ENCODE measurements around the gene CDC42.
"Not testable (repeated sequence)": the region's sequence is repeated elsewhere in the genome, so short reads cannot be mapped to it uniquely, and the experiment has no call there.

Gene CDC42

GRCh38 chr1:22009566-22009965 lies 42.9 kb upstream of the CDC42 start:
- H3K27me3 ChIP-seq (ENCODE audit: insufficient read depth, low read length, poor library complexity); H3K79me2 ChIP-seq (ENCODE audit: insufficient read depth, low read length); H4K20me1 ChIP-seq (ENCODE audit: insufficient read depth, low read length); H2AFZ ChIP-seq (ENCODE audit: low read depth, low read length); H3K9ac ChIP-seq (ENCODE audit: low read depth, low read length); H3K9me3 ChIP-seq (ENCODE audit: insufficient read depth, low read length, severe bottlenecking); ATAC-seq (ENCODE audit: insufficient read depth, low read depth); H3K4me3 ChIP-seq (ENCODE audit: low read depth in 1 of 2, low read length in 2 of 2); H3K4me2 ChIP-seq (ENCODE audit: insufficient read depth, low read length); H3K4me1 ChIP-seq (ENCODE audit: insufficient read depth, low read length); H3K27ac ChIP-seq (ENCODE audit: low read length); H3K36me3 ChIP-seq (ENCODE audit: insufficient read depth, low read length); DNase-seq: not testable (repeated sequence)

- not testable (repeated sequence) for H3K9me3 ChIP-seq (ENCODE audit: insufficient read depth, low read length, severe bottlenecking); H3K27me3 ChIP-seq (ENCODE audit: insufficient read depth, low read length, poor library complexity); H3K27ac ChIP-seq (ENCODE audit: low read length); DNase-seq; H3K4me1 ChIP-seq (ENCODE audit: insufficient read depth, low read length); H3K9ac ChIP-seq (ENCODE audit: low read depth, low read length); H4K20me1 ChIP-seq (ENCODE audit: insufficient read depth, low read length); ATAC-seq (ENCODE audit: insufficient read depth, low read depth); H3K4me2 ChIP-seq (ENCODE audit: insufficient read depth, low read length); H3K36me3 ChIP-seq (ENCODE audit: insufficient read depth, low read length); H3K4me3 ChIP-seq (ENCODE audit: low read depth in 1 of 2, low read length in 2 of 2); H2AFZ ChIP-seq (ENCODE audit: low read depth, low read length); H3K79me2 ChIP-seq (ENCODE audit: insufficient read depth, low read length)
These were observed 39.8 kb upstream of the CDC42 start for GRCh38 chr1:22012752-22013151.

- not testable (repeated sequence) for H4K20me1 ChIP-seq (ENCODE audit: insufficient read depth, low read length); H2AFZ ChIP-seq (ENCODE audit: low read depth, low read length); H3K27me3 ChIP-seq (ENCODE audit: insufficient read depth, low read length, poor library complexity); H3K27ac ChIP-seq (ENCODE audit: low read length); H3K4me3 ChIP-seq (ENCODE audit: low read depth in 1 of 2, low read length in 2 of 2); ATAC-seq (ENCODE audit: insufficient read depth, low read depth); DNase-seq; H3K79me2 ChIP-seq (ENCODE audit: insufficient read depth, low read length); H3K4me2 ChIP-seq (ENCODE audit: insufficient read depth, low read length); H3K36me3 ChIP-seq (ENCODE audit: insufficient read depth, low read length); H3K9me3 ChIP-seq (ENCODE audit: insufficient read depth, low read length, severe bottlenecking); H3K9ac ChIP-seq (ENCODE audit: low read depth, low read length)
- H3K4me1 ChIP-seq (ENCODE audit: insufficient read depth, low read length) = peaks cover 13% of the 10 kb centered on the region
These were observed 37.8 kb upstream of the CDC42 start for GRCh38 chr1:22014575-22015206.

- Histone ChIP-seq H3K4me1 (ENCODE audit: insufficient read depth, low read length) (peaks cover 18% of the 10 kb centered on the region), H3K36me3 (ENCODE audit: insufficient read depth, low read length) (no peaks in the 10 kb centered on the region), H3K4me3 (ENCODE audit: low read depth in 1 of 2, low read length in 2 of 2) (no peak overlapping the region), H2AFZ (ENCODE audit: low read depth, low read length) (peak overlapping the region; percentile 52), H3K27me3 (ENCODE audit: insufficient read depth, low read length, poor library complexity) (no peaks in the 10 kb centered on the region), H3K4me2 (ENCODE audit: insufficient read depth, low read length) (peak overlapping the region; percentile 24), H3K27ac (ENCODE audit: low read length) (peak overlapping the region; percentile 64), H3K9ac (ENCODE audit: low read depth, low read length) (no peak overlapping the region), H3K79me2 (ENCODE audit: insufficient read depth, low read length) (no peaks in the 10 kb centered on the region), H3K9me3 (ENCODE audit: insufficient read depth, low read length, severe bottlenecking) (no peaks in the 10 kb centered on the region), H4K20me1 (ENCODE audit: insufficient read depth, low read length) (no peaks in the 10 kb centered on the region)
- DNase-seq (peak; percentile 68), ATAC-seq (ENCODE audit: insufficient read depth, low read depth) (peak; percentile 95)
- TF ChIP-seq EZH2 (IDR thresholded peaks at IDR 0.05; ENCODE audit: borderline replicate concordance, low read depth, low read length, severe bottlenecking) = no peak
- peak; percentile 50 for TF ChIP-seq CTCF (IDR thresholded peaks at IDR 0.05; ENCODE audit: borderline replicate concordance, extremely low read depth, low read length, poor library complexity, severe bottlenecking)
These were observed 33.6 kb upstream of the CDC42 start for GRCh38 chr1:22018583-22019559.

- no peak for ATAC-seq (ENCODE audit: insufficient read depth, low read depth)
- Histone ChIP-seq H3K36me3 (ENCODE audit: insufficient read depth, low read length) (no peaks in the 10 kb centered on the region; the same call in 1 of the 2 replicates), H3K4me1 (ENCODE audit: insufficient read depth, low read length) (peaks cover 33% of the 10 kb centered on the region), H2AFZ (ENCODE audit: low read depth, low read length) (no peak overlapping the region), H3K9me3 (ENCODE audit: insufficient read depth, low read length, severe bottlenecking) (no peaks in the 10 kb centered on the region), H3K4me2 (ENCODE audit: insufficient read depth, low read length) (no peak overlapping the region), H3K27ac (ENCODE audit: low read length) (no peak overlapping the region), H4K20me1 (ENCODE audit: insufficient read depth, low read length) (no peaks in the 10 kb centered on the region), H3K27me3 (ENCODE audit: insufficient read depth, low read length, poor library complexity) (no peaks in the 10 kb centered on the region), H3K9ac (ENCODE audit: low read depth, low read length) (no peak overlapping the region), H3K4me3 (ENCODE audit: low read depth in 1 of 2, low read length in 2 of 2) (no peak overlapping the region), H3K79me2 (ENCODE audit: insufficient read depth, low read length) (peaks cover 7% of the 10 kb centered on the region)
- no peak for DNase-seq
- TF ChIP-seq EZH2 (IDR thresholded peaks at IDR 0.05; ENCODE audit: borderline replicate concordance, low read depth, low read length, severe bottlenecking) (no peak), CTCF (IDR thresholded peaks at IDR 0.05; ENCODE audit: borderline replicate concordance, extremely low read depth, low read length, poor library complexity, severe bottlenecking) (no peak)
These were observed 31.4 kb upstream of the CDC42 start for GRCh38 chr1:22021061-22021460.
